SU-DHL-6 (cell line): ENCODE measurements around the gene TOR1A.

ENCODE experiments used
- EZH2phosphoT487 ChIP-seq: fragments of 200-600 bp; sonication (generic), shearing (Covaris generic); conservative IDR thresholded peaks from 2 replicates; pipeline ENCODE4 v1.6.1; 2018; ENCODE audit warnings: mild to moderate bottlenecking, antibody characterized with exemption, low read length, moderate library complexity, mixed read lengths
- TF ChIP-seq, protein P1 (sequence below): fragments of 200-600 bp; sonication (generic); IDR thresholded peaks from one replicate; pipeline ENCODE4 v1.5.1; 2017; ENCODE audit warnings: antibody characterized with exemption, mild to moderate bottlenecking, low read length, moderate library complexity; ENCODE audit not compliant: insufficient read depth, poor library complexity, severe bottlenecking

DNA sequence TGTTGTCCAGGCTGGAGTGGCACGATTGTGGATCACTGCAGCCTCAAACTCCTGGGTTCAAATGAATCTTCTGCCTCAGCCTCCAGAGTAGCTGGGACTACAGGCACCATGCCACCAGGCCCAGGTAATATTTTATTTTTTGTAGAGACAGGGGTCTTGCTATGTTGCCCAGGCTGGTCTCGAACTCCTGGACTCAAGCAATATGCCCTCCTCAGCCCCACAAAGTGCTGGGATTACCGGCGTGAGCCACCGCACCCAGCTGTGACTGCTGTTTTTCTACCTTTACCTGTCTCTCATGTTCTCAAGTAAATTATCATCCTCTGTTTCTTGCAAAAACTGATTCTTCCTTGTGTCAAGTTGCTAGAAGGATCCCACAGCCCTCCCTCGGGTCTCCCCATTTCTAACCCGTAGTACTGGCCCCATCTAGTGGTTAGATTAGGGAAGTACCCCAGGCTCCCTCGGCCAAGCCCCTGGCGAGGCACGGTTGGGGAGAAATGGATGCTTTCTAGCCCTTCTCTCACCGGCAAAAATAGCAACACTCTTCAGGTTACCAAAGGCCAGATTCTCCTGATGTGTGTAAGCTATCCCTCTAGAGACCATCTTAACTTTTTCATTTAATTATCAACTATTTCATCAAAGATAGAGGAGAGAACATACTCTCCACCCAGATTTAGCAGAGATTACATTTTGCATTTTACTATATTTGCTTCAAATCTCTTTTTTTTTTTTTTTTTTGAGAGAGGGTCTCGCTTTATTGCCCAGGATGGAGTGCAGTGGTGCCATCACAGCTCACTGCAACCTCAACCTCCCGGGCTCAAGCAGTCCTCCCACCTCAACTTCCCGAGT is 40.2 kb downstream of the TOR1A start:
- TF ChIP-seq, protein P1, sequence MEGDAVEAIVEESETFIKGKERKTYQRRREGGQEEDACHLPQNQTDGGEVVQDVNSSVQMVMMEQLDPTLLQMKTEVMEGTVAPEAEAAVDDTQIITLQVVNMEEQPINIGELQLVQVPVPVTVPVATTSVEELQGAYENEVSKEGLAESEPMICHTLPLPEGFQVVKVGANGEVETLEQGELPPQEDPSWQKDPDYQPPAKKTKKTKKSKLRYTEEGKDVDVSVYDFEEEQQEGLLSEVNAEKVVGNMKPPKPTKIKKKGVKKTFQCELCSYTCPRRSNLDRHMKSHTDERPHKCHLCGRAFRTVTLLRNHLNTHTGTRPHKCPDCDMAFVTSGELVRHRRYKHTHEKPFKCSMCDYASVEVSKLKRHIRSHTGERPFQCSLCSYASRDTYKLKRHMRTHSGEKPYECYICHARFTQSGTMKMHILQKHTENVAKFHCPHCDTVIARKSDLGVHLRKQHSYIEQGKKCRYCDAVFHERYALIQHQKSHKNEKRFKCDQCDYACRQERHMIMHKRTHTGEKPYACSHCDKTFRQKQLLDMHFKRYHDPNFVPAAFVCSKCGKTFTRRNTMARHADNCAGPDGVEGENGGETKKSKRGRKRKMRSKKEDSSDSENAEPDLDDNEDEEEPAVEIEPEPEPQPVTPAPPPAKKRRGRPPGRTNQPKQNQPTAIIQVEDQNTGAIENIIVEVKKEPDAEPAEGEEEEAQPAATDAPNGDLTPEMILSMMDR = peak; percentile 69
- no peak for TF ChIP-seq EZH2phosphoT487
